Keratinocyte (primary cell): ENCODE measurements around the gene KCNQ2. TPM values are rescaled to one million over a fixed set of nuclear protein-coding genes. Genes with fewer than 3 reads are reported as not detected.

Experiments
- DNase-seq: peaks from one replicate; pipeline ENCODE4 v3.0.0-alpha.2; 2011; ENCODE audit warnings: low read depth, missing footprints, low spot score
- FAIRE-seq: peaks from 2 replicates; lab custom pipeline; 2011; peaks lifted over from hg19 to GRCh38; lab: Jason Lieb, UNC
- H2AFZ ChIP-seq: 2 replicates; pipeline ENCODE4 v1.6.0; 2012; ENCODE audit warnings: low read length, control low read depth, inconsistent platforms; ENCODE audit not compliant: control insufficient read depth
- H3K27ac ChIP-seq: 2 replicates; pipeline ENCODE4 v1.5.1; 2011; ENCODE audit warnings: low read length; ENCODE audit not compliant: control insufficient read depth, insufficient read depth
- H3K27me3 ChIP-seq: 3 replicates; pipeline ENCODE4 v1.6.0; 2011; ENCODE audit warnings: low read length; ENCODE audit not compliant: control insufficient read depth, insufficient read depth; ENCODE audit errors: extremely low read depth
- H3K36me3 ChIP-seq, 2 experiments: 2 replicates in 1 of 2; 3 replicates in 1 of 2; pipeline ENCODE4 v1.5.1; 2011; ENCODE audit warnings: low read length in 2 of 2, mild to moderate bottlenecking in 1 of 2; ENCODE audit not compliant: control insufficient read depth in 2 of 2, insufficient read depth in 2 of 2; ENCODE audit errors: extremely low read depth in 1 of 2
- H3K4me1 ChIP-seq: 3 replicates; pipeline ENCODE4 v1.5.1; 2011; ENCODE audit warnings: low read length; ENCODE audit not compliant: control insufficient read depth, insufficient read depth; ENCODE audit errors: extremely low read depth
- H3K4me2 ChIP-seq: 3 replicates; pipeline ENCODE4 v1.6.0; 2011; ENCODE audit warnings: low read depth, low read length; ENCODE audit not compliant: control insufficient read depth, insufficient read depth; ENCODE audit errors: extremely low read depth
- H3K4me3 ChIP-seq, 3 experiments: fragments of 200-600 bp in 1 of 3; sonication (generic) in 1 of 3; 2 replicates in 2 of 3; 3 replicates in 1 of 3; pipeline ENCODE4 v1.5.1; 2011 to 2016; ENCODE audit warnings: low read length in 3 of 3, mild to moderate bottlenecking in 3 of 3, control low read depth in 2 of 3, inconsistent platforms in 1 of 3, low read depth in 1 of 3, mixed read lengths in 1 of 3, mixed run types in 1 of 3, moderate library complexity in 1 of 3; ENCODE audit not compliant: control insufficient read depth in 2 of 3, insufficient read depth in 2 of 3; ENCODE audit errors: extremely low read depth in 1 of 3
- H3K79me2 ChIP-seq: 2 replicates; pipeline ENCODE4 v1.6.0; 2012; ENCODE audit warnings: low read length; ENCODE audit not compliant: control insufficient read depth, insufficient read depth
- H3K9ac ChIP-seq: 3 replicates; pipeline ENCODE4 v1.6.0; 2011; ENCODE audit warnings: low read length; ENCODE audit not compliant: control insufficient read depth, insufficient read depth; ENCODE audit errors: extremely low read depth
- H3K9me1 ChIP-seq: 3 replicates; pipeline ENCODE4 v1.6.0; 2011; ENCODE audit warnings: low read length; ENCODE audit not compliant: control insufficient read depth, insufficient read depth; ENCODE audit errors: extremely low read depth
- H3K9me3 ChIP-seq: 2 replicates; pipeline ENCODE4 v1.5.1; 2012; ENCODE audit warnings: low read depth, low read length; ENCODE audit not compliant: control insufficient read depth
- H4K20me1 ChIP-seq: 3 replicates; pipeline ENCODE4 v1.6.0; 2011; ENCODE audit warnings: low read length; ENCODE audit not compliant: control insufficient read depth, insufficient read depth; ENCODE audit errors: extremely low read depth
- EZH2 ChIP-seq: IDR thresholded peaks from one replicate; pipeline ENCODE4 v1.6.1; 2012; ENCODE audit warnings: inconsistent platforms, mild to moderate bottlenecking, low read length, moderate library complexity
- dilution Hi-C: fragments of 300-500 bp; cut with MboI; formaldehyde crosslinking; loops from one replicate; pipeline ENCODE4 v1.7.0; 2020; ENCODE audit warnings: low sequenced_read_pairs; ENCODE audit not compliant: extremely low pct_ligation_motif_present
- polyA plus RNA-seq, 5 experiments: library from polyadenylated mRNA; depleted of rRNA in 3 of 5; stranded (reverse) in 3 of 5; stranded (forward) in 1 of 5; unstranded in 1 of 5; fragments of >200 nt; gene quantifications; 1 replicate in 1 of 5; 2 replicates in 3 of 5; 3 replicates in 1 of 5; pipeline versions ENCODE4 v1.2.1 to v1.2.3, GENCODE V29; 2011 to 2012; ENCODE audit warnings: missing spikeins in 2 of 5, low read depth in 1 of 5, low replicate concordance in 1 of 5
- TF ChIP-seq, protein P1 (sequence below), 3 experiments: IDR thresholded peaks in 1 of 3; conservative IDR thresholded peaks in 1 of 3; optimal IDR thresholded peaks in 1 of 3; 2 replicates in 2 of 3; 3 replicates in 1 of 3; pipeline versions ENCODE3 to v1.5.1; 2011; ENCODE audit warnings: low read length in 3 of 3, mild to moderate bottlenecking in 3 of 3, moderate library complexity in 2 of 3, control low read depth in 1 of 3, inconsistent platforms in 1 of 3; ENCODE audit not compliant: insufficient read depth in 2 of 3; ENCODE audit errors: extremely low read depth in 1 of 3

The KCNQ2 gene
- polyA plus RNA-seq, 1 donor (not counting 4 experiments of a cell fraction or from before 2014, with no cell fraction given) = not detected

DNA sequence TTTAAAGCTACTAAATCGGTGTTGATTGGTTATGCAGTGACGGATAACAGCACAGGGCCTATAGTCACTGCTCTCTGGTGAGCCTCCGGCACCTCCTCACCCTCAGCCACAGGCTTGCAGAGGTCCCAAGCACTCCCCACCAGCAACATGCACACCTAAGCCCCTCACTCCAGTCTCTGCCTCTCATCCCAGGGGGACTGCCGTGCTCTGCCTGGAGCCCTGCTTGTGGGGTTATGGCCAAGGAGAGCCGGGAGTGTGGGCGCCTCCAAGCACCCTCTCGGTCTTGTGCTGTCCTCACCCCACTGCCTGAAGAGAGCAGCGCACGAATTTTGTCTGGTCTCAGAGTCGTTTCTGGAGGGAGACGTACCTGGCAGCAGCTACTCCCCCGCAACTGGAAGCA, 33.3 kb upstream of the KCNQ2 start:
- FAIRE-seq (no peak), DNase-seq (no peak)
- dilution Hi-C loops = no loop called here
- Histone ChIP-seq H3K9me3 (no peaks in the 10 kb centered on the region), H4K20me1 (peaks cover 2% of the 10 kb centered on the region), H3K27ac (no peak overlapping the region), H3K9ac (no peak overlapping the region), H3K4me1 (no peaks in the 10 kb centered on the region), H3K79me2 (no peaks in the 10 kb centered on the region), H3K4me3 (no peak overlapping the region), H2AFZ (no peak overlapping the region), H3K4me2 (no peak overlapping the region), H3K9me1 (no peaks in the 10 kb centered on the region), H3K36me3 (no peaks in the 10 kb centered on the region), H3K27me3 (peaks cover 46% of the 10 kb centered on the region)
- TF ChIP-seq, protein P1, sequence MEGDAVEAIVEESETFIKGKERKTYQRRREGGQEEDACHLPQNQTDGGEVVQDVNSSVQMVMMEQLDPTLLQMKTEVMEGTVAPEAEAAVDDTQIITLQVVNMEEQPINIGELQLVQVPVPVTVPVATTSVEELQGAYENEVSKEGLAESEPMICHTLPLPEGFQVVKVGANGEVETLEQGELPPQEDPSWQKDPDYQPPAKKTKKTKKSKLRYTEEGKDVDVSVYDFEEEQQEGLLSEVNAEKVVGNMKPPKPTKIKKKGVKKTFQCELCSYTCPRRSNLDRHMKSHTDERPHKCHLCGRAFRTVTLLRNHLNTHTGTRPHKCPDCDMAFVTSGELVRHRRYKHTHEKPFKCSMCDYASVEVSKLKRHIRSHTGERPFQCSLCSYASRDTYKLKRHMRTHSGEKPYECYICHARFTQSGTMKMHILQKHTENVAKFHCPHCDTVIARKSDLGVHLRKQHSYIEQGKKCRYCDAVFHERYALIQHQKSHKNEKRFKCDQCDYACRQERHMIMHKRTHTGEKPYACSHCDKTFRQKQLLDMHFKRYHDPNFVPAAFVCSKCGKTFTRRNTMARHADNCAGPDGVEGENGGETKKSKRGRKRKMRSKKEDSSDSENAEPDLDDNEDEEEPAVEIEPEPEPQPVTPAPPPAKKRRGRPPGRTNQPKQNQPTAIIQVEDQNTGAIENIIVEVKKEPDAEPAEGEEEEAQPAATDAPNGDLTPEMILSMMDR (optimal IDR thresholded peaks at IDR 0.05 in 1 of 3, IDR thresholded peaks at IDR 0.05 in 1 of 3, conservative IDR thresholded peaks at IDR 0.05 in 1 of 3; ENCODE audit: extremely low read depth in 1 of 3, insufficient read depth in 2 of 3, low read length in 3 of 3) = no peak
- TF ChIP-seq EZH2 = no peak

DNA sequence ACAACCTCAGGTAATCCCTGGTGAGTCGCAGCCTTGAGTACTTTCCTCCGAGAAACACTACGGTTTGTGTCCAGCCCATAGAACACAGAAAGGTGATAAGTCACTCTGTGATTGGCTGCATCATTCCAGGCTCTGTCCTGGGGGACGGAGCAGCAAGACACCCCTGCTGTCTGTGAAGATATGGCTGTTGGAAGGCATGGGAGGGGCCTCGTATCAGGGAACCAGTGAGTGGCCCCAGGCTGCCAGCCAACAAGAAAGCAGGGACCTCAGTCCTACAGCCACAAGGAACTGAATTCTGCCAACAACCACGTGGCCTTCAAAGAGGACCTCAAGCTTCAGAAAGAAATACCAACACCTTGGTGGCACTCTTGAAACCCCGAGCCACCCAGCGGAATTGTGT, 32.8 kb upstream of the KCNQ2 start:
- H3K4me1 ChIP-seq = no peaks in the 10 kb centered on the region
- dilution Hi-C loops = no loop called here
- no peak overlapping the region for H2AFZ ChIP-seq
- no peaks in the 10 kb centered on the region for H3K36me3 ChIP-seq
- no peak for DNase-seq
- no peak for TF ChIP-seq EZH2
- TF ChIP-seq, protein P1 (optimal IDR thresholded peaks at IDR 0.05 in 1 of 3, IDR thresholded peaks at IDR 0.05 in 1 of 3, conservative IDR thresholded peaks at IDR 0.05 in 1 of 3; ENCODE audit: extremely low read depth in 1 of 3, insufficient read depth in 2 of 3, low read length in 3 of 3) = no peak
- no peak overlapping the region for H3K4me3 ChIP-seq
- H3K9me3 ChIP-seq = no peaks in the 10 kb centered on the region
- H3K27me3 ChIP-seq = peaks cover 49% of the 10 kb centered on the region
- H3K9ac ChIP-seq = no peak overlapping the region
- H3K27ac ChIP-seq = no peak overlapping the region
- no peaks in the 10 kb centered on the region for H3K79me2 ChIP-seq
- peaks cover 2% of the 10 kb centered on the region for H4K20me1 ChIP-seq
- FAIRE-seq = no peak
- no peaks in the 10 kb centered on the region for H3K9me1 ChIP-seq
- H3K4me2 ChIP-seq = no peak overlapping the region
